CD4-positive, alpha-beta T cell treated with Interleukin-21 for 1 hour (primary cell): Measurements from ENCODE around the gene ZNF701.
"Not testable (repeated sequence)": the region's sequence is repeated elsewhere in the genome, so short reads cannot be mapped to it uniquely, and the experiment has no call there.

Source experiments
- DNase-seq: peaks from one replicate; pipeline ENCODE4 v3.0.0-alpha.2; 2020

The ZNF701 gene

GRCh38 chr19:52566588-52566987 is 3.5 kb upstream of the ZNF701 start:
- DNase-seq: no peak

- DNase-seq: no peak
Observed at GRCh38 chr19:52567921-52568320, 2.2 kb upstream of the ZNF701 start.

- not testable (repeated sequence) for DNase-seq
Observed at GRCh38 chr19:52569638-52569999, 468 bp upstream of the ZNF701 start.

- no peak for DNase-seq
Observed at GRCh38 chr19:52584736-52585440, 14.8 kb downstream of the ZNF701 start.

GRCh38 chr19:52585604-52586003 is 15.5 kb downstream of the ZNF701 start:
- no peak for DNase-seq

DNA sequence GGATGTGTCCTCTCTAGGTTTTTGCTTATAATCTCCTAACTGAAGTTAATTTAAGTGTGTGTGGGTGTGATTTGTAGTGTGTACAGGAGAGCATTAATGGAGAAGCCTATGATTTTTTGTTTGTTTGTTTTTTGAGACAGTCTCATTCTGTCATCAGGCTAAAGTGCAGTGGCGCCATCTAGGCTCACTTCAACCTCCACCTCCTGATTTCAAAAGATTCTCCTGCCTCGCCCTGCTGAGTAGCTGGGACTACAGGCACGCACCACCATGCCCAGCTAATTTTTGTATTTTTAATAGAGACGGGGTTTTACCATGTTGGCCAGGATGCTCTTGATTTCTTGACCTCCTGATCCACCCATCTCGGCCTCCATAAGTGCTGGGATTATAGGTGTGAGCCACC is 20.6 kb downstream of the ZNF701 start:
- DNase-seq: peak; percentile 17

DNA sequence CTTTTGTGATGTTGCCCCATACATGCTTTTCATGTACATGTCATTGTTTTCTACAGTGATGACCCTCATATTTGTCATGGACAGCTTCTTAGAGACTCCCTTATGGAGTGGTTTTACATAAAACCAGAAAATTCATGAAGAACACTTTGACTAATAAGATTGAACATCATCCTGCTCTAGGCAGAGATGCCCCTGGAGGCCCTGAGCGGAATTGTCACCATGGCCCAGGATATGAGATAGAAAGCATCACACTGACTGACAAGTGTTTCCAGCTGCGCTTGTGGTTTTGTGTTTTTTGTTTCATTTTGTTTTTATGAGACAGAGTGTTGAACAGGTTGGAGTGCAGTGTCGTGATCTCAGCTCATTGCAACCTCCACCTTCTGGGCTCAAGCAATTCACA is 22.2 kb downstream of the ZNF701 start:
- DNase-seq: no peak

DNA sequence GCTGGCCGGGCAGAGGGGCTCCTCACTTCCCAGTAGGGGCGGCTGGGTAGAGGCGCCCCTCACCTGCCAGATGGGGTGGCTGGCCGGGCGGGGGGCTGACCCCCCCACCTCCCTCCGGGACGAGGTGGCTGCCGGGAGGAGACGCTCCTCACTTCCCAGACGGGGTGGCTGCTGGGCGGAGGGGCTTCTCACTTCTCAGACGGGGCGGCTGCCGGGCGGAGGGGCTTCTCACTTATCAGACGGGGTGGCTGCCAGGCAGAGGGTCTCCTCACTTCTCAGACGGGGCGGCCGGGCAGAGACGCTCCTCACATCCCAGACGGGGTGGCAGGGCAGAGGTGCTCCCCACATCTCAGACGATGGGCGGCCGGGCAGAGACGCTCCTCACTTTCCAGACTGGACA is 23.4 kb downstream of the ZNF701 start:
- not testable (repeated sequence) for DNase-seq

- no peak for DNase-seq
Observed at GRCh38 chr19:52599241-52599640, 29.2 kb downstream of the ZNF701 start.

GRCh38 chr19:52600639-52601024 is 30.5 kb downstream of the ZNF701 start:
- DNase-seq: no peak

- DNase-seq: peak; percentile 92
Observed at GRCh38 chr19:52601025-52601973, 31.2 kb downstream of the ZNF701 start.

DNA sequence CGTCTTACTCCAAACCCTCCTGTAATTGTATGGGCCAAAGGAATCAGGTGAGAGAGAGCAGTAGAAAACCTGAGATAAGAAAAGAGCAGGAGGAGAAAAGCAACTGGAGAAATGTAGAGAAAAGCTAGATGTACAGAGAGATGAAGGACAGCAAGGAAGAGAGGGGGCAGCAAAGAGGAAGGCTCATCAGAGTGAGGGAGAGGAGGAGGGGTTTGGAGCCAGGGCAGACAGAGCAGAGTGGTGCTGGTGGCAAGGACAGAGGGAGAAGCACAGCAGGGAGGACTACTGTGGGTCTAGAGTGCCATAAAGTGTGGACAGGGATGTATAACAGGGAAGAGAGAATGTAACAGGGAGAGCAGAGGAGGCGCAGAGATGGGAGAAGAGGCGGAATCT is 31.9 kb downstream of the ZNF701 start:
- not testable (repeated sequence) for DNase-seq

GRCh38 chr19:52602941-52603340 is 32.9 kb downstream of the ZNF701 start:
- DNase-seq: no peak

- DNase-seq: no peak
Observed at GRCh38 chr19:52603558-52604207, 33.6 kb downstream of the ZNF701 start.

DNA sequence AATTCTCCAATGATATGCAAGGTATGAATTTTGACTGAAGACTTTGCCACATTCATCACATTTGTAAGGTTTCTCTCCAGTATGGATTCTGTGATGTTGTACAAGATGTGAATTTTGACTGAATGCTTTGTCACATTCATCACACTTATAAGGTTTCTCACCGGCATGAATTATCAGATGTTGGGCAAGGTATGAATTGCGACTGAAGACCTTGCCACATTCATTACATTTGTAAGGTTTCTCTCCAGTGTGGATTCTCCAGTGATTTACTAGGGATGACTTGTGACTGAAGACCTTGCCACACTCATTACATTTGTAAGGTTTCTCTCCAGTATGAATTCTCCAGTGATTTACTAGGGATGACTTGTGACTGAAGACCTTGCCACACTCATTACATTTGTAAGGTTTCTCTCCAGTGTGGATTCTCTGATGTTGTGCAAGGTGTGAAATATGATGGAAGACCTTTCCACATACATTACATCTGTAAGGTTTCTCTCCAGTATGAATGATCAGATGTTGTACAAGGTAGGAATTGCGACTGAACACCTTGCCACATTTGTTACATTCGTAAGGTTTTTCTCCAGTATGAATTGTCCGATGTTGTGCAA is 43.3 kb downstream of the ZNF701 start:
- no peak for DNase-seq

DNA sequence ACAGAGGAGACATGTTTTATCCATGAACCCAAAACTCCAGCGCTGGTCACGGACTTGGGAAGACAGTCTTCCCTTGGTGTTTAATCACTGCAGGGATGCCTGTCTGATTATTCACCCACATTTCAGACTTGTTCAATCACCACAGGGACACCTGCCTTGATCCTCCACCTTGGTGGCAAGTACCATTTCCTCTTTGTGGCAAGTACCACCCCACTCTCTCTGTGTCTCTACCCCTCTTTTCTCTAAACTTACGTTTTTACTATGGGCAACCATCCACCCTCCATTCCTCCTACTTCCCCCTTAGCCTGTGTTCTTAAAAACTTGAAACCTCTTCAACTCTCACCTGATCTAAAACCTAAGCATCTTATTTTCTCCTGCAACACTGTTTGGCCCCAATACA is 51.3 kb downstream of the ZNF701 start:
- DNase-seq: no peak

DNA sequence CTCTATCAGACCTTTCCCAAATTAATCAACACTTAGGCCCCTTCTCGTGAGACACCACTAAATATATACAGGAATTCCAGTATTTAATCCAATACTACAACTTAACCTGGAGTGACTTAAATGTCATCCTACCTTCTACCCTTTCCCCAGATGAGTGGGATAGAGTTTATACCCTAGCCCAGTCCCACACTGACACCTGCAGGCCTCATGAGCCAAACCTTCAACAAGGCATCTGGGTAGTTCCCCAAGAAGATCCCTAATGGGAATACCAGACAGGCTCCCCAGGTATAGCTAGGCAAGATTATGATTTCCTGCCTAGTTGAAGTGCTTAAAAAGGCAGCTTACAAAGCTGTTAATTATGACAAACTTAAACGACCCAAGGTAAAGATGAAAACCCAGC is 52.2 kb downstream of the ZNF701 start:
- DNase-seq: no peak

DNA sequence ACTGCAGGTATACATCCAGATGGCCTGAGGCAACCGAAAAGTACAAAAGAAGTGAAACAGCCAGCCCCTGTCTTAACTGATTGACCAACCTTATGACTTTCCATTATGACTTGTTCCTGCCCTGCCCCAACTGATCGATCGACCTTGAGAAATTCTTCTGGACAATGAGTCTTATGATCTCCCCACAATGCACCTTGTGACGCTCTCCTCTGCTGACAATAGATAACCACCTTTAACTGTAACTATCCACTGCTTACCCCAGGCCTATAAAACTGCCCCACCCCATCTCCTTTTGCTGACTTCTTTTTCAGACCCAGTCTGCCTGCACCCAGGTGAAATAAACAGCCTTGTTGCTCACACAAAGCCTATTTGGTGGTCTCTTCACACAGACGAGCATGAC is 56.8 kb downstream of the ZNF701 start:
- no peak for DNase-seq

DNA sequence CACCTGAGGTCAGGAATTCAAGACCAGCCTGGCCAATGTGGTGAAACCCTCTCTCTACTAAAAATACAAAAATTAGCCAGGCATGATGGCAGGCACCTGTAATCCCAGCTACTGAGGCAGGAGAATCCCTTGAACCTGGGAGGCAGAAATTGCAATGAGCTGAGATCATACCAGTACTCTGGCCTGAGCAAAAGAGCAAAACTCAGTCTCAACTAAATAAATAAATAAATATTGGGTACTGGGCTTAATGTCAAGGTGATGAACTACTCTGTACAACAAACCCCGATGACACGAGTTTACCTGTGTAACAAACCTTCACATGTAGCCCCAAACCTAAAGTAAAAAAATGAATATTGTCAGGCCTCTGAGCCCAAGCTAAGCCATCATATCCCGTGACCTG is 57.4 kb downstream of the ZNF701 start:
- DNase-seq: not testable (repeated sequence)

GRCh38 chr19:52635786-52636570 is 65.9 kb downstream of the ZNF701 start:
- DNase-seq: no peak
